Globus pallidus (tissue), 1 donor: ENCODE results near the gene NT5M.

Source experiments
- DNase-seq: peaks from one replicate; pipeline ENCODE4 v3.0.0-alpha.2; 2015; ENCODE audit warnings: low spot score

The NT5M gene

DNA sequence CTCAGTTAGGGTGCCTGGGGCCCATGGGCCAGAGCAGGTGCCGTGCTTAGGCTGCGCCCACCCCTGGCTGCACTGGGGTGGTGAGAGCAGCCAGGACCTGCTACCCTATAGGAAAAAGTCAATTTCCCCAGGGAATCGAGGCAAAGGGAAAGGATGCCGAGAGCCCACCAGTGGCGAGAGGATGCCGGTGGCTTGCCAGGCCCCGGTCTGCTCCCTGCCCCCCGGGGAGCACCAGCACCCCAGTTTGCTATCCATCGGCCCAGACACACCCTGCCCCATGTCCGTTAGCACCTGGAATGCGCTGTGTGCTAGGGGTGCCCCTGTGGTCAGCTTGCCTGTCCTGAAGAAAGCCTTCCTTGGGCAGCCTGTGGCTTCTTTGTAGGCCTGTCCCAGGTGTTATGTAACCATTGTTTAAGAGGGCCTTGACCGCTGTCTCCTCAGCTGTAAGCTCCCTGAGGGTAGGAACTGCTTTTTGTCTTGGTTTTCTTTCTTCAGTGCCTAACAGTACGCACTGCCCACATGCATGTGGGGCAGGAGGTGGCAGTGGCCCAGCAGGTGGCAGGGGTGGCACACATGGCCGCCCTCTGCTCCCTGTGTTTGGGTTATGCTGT lies 40.8 kb downstream of the NT5M start:
- no peak for DNase-seq

DNA sequence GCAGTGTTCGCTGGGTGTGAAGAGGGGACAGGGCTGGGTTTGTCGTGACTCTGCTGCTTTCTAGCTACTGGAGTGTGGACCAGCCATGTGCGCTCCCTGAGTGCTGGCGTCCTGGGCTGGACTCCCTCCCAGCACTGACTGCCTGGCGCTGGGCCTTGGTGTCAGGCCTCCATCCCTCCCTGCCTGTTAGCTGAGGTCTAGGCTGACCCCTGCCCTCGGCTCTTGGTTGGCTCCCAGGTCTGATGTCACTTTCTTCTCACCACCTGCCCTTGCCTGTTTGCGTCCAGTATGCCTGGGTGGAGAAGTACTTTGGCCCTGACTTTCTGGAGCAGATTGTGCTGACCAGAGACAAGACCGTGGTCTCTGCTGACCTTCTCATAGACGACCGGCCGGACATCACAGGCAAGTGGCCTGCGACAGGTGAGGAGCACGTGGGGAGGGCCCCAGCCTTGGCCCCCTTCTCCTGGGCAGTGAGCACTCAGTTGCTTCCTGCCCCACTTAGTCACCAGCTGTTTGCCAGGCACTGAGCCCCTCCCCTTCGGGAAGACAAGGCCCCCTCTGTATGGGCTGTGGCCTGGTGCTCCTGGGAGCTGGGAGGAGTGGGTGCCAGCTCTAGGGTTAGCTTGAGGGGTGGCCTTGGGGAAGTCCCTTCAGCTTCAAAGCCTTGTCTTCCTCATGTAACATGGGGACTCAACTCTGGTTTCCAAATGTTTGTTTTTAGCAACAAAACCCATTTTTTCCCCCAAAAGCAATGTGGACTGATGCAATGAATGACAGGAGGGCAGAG lies 41.5 kb downstream of the NT5M start:
- no peak for DNase-seq

DNA sequence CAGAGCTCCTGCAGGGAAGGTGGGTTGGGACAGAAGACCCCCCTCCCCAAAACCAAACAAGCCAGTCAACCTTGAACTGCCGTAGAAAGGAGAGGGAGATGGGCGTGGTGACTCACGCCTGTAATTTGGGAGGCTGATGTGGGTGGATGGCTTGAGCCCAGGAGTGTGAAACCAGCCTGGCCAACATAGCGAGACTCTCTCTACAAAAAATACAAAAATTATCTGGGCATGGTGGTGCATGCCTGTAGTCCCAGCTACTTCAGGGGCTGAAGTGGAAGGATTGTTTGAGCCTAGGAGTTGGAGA lies 42.1 kb downstream of the NT5M start:
- no peak for DNase-seq

DNA sequence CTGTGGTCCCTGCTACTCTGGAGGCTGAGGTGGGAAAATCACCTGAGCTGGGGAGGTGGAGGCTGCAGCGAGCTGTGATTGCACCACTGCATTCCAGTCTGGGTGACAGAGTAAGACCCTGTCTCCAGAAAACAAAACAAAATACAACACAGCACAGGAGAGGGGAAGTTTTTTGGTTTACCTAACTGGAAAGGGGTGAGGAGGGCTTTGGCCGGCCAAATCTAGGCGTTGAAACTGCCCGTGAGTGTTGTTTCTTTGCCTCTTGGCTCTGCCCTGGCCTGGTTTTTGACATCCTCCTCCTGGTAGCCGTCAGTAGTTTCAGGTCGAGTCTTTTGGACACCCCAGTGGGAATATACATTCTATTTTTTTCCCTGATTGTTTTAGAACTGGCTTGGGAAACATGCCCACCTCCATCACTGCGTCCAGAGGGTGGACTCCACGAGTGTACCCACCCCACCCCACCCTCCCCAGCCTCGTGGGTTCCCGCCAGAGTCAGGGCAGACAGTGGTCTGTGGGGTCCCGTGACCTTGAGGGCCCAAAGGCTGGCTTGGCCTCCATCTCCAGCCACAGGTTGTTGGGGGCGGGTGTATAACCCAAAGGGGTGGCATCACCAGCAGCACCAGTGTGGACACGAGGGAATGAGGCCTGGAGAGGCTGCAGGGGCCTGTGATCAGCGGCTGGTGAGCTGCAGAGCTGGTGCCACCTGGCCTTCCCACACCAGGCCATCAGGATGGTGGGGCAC lies 42.7 kb downstream of the NT5M start:
- DNase-seq: no peak

DNA sequence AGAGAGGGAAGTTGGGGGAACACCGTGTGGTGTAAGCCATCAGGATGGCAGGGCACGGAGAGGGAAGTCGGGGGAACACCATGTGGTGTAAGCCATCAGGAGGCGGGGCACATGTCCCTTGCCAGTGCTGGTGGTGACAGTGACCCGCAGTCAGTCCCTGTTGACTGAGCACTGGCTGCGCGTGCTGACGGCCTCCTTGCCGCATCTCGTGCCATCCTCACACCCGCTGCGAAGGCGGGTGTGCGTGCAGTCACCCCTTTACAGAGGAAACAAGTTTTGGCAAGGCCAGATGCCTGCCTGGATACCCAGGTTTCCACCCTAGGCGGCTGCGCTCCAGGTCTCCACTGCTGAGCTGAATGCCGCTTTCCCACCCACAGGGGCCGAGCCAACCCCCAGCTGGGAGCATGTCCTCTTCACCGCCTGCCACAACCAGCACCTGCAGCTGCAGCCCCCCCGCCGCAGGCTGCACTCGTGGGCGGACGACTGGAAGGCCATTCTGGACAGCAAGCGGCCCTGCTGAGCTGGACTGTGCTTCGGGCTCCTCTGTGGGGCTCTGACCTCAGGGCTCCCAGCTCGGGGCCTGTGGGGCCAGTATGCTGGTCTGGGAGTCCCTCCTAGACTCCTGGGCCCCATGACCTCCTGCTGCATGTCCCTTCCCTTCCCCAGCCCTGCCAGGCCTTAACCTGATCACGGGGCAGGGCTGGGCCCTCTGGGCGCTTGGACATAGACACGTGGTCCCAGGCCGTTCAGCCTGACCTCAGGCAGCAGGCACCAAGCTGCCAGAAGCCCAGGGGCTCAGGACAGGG lies 43.5 kb downstream of the NT5M start:
- DNase-seq: no peak

DNA sequence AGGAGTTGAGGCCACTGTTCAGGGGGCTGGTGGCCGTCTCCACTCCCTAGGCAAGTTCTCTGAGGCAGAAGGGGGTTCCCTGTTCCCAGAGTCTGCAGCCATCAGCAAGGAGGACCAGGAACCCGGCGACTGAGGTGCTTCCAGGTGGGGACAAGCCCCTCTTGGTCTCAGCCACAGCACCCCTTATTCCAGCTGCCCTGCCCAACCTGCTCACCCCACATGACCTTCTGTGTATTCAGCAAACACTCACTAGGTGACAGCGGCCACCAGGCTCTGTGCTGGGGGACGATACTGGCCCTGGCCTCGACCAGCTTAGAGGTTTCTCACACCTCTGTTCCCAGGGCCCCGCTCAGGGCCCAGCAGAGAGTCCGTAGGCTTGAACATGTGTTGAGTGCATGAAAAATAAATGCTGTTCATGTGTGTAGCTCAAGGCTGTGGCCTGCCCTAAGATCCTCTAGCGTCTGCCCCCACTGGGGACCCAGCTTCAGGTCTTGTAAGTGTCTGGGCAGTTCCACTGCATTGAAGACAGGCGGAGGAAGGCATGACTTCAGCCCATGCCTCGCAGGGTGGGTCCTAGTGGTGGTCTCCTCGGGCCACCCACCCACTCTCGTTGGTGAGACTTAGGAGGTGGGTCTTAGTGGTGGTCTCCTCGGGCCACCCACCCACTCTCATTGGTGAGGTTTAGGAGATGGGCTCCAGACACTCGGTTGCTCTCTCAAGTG lies 44.2 kb downstream of the NT5M start:
- no peak for DNase-seq

DNA sequence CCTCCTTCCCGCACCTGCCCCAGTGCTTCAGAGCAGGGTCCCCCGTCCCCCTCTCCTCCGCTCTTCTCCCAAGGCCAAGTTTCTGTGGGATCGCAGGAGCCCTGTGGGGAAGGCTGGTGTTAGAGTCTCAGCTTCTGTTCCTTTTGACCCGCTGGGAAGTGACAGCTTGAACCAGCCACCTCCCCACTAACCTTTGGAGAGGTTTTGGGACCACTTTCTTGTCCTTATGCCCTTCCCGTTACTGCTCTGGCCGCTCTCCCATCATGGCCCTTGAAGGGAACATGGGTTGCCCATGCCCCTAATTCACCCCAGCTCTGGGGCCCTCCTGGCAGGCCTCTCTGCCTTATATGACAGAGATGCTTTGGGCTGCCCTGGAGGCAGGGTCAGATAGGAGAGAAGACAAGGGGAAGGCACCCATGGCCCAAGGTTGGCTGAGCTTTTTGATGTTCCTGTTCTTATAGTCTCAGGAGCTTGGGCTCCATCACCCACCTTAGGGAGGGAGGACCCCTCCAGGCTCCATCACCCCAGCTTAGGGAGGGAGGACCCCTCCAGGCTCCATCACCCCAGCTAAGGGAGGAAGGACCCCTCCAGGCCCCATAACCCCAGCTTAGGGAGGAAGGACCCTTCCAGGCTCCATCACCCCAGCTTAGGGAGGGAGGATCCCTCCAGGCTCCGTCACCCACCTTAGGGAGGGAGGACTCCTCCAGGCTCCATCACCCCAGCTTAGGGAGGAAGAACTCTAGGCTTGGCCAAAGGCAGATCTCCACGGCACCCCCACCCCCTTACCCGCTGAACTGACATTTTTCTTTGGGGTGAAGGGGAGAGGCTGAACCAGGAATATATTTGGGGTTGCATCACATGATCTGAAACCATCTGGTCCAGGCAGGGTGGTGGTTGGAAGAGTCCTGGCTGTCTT lies 45.0 kb downstream of the NT5M start:
- no peak for DNase-seq

DNA sequence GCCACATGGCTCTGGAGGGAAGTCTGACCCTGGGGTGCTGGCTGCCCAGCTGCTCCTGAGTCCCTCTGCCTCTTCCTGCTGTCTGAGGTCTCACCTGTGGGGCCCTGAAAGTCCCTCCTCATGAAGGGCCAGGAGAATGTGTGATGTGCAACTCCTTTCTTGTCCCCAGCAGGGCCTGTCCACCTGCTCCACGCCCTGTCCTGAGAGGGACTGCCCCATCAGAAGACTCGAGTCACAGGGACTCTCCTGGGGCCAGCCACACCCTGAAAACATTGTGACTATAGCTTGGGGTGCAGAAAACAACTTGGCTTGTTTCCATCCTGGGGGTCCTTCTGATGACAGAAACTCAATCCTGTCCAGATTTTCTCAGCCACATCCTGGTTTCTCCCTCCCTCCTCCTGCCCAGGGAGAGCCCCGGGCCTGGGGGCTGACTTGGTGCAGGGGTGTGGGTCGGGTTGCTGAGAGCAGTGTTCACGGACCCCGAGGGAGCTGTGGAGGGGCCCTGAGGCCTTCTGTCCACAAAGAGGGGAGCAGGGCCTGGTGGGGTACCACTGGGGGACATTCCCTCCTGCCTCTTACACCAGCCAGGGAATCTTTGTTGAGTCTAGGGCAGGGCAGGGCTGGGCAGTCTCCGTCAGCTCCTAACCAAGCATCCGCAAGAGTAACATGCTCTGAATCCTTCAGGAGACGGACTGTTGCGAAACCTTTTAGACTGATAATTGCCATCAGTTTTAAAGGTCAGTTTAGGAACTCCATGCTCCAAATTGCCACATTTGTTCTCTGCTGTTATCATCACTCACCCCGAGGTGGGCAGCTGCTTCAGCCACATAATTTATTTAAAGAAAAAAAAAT lies 45.9 kb downstream of the NT5M start:
- no peak for DNase-seq

DNA sequence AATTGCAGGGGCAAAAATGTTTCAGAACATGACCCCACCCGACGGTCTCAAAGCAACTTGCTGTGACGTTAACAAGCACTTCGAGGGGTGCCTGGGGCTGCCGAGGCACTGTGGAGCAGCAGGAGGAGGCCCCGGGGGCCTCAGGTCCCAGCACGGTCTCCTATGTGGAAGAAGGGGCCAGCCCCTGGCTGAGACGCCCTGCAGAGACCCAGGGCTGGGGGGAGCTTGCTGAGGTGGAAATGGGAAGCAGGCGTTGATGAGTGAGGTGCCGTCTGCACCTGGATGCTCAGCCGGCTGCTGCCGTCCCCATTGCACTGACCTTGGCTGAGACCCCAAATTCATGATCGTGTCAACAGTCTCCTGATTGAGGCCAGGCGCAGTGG lies 46.5 kb downstream of the NT5M start:
- DNase-seq: no peak

DNA sequence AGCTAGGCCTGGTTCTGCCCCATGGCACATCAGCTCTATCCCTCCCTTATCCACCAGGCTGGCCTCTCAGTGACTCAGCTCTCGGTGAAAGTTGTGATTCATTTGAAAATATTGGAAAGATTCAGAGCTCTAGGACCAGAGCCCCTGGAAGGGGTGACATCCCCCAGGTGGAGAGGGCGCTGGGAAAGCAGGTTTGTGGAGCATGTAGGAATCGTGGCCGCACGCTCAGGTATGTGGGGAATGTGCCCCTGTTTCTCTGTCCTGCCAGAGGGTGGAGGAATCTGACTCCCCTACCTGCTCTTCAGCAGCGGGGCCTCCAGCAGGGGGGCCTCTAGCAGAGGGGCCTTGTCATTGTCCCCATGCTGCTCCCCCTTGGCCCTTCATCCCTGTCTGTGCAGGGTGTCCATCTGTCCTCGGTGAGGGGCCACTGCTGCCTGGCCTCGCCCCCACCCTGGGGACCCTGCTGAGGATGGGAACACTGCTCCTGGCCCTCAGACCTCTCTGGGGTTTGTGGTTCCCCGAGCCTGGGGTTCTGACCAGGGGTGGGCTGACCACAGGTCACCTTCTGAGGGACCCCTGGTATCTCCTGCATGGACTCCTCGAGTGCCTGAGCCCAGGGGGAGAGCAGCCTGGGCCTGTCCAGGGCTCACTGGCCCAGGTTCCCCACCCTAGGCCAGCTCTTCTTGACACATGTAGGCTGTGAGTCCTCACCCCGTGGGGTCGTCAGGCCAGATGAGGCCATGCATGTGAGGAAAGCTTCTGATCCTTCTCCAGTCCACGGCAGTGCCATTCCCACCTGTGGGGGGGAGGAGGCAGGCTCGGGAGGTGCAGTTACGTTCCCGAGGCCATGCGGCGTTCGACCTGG lies 47.5 kb downstream of the NT5M start:
- DNase-seq: no peak

DNA sequence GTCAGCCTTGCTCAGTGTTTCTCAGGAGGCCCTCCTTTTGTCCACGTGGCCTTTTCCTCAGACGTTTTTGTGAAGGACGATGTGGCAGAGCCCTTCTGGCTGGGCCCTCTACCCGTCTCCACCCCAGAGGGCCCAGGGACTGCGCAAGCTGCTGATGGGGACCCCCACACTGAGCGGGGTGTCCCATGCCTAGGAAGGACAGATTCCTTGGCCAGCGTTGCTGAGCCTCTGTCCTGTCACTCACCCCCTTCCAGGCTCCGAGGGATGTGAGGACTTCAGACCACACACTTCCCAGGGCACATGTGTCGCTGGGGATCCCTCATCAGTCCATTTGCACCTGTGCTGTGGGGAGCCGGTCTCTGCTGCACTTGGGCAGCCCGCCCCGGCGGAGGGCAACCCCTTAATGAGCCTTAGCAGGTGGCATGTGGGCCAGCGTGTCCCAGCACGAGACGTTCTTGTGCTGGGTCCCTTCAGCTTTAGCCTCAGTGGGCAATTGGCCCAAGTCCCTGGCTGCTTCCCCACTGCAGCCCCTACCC lies 48.3 kb downstream of the NT5M start:
- DNase-seq: no peak

DNA sequence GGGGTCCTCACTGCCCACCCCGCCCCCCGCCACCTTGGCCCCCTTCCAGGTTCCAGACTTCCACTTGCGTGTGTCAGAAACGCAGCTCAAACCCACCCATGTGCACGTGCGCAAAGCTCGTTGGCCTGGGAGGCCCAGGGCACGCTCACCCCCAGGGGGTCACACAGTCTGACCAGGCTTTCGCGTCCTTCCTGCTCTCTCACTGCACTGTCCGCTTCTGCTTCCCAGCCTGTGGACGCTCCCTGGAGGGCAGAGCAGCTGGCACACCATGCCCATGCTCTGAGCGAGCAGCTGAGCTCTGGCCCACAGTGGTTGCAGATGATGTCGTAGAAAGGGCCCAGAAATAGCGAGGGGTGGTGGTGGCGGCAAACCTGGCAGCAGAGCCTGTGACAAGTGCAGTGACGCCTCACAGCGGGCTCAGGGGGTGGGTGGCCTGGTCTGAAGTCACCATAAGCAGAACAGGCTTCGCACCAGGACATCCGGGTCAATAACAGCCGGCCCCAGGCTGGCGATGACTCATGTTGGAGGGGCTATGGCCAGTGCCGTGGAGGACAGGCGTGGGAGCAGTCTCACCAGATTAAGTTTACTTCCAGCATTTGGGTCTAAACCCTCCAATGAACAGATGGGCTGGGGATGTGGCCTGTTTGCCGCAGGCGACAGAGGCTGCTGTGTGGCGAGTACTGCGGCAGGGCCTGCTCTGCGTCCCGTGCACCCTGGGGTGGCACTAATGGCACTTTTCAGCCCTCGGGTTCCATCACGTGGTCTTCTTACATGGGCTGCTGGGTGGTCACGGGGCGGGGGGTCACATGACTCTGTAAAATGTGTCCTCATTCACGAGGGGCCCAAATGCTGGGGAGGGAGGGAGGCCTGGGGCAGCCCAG lies 49.0 kb downstream of the NT5M start:
- no peak for DNase-seq

DNA sequence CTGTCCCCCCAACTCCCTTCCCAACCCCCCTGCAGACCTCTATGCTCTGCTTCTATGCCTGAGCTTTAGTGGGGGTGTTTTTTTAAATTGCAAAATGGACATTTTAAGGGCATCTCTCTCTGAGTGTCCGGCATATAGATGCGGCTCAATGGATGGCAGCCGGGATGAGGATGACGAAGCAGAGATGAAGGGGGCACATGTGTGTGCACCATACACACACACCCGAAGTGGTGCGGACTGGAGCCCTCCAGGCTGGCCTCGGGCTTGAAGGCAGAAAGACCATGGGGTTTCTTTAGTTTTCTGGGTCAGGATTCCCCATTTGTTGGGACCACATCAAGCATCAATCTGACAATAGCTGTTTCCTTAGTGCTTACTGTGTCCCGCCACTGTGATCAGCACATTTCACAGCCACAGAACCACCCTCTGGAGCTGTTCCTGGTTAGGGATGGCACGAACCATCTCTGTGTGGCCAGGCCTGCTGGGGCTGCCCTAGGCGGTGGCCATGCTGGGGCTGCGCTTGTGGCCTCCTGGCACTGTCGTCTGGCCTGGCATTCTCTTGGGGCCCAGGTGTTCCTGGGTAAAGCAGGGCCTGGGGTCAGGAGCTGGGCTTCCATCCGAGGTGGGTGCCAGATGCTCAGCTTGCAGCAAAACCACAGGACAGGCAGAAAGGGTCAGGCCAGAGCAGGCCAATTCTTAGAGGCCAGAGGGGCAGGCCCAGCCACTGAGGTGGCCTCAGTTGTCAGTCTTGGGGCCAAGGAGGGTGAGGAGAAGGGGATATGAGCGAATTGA lies 49.9 kb downstream of the NT5M start:
- DNase-seq: no peak

DNA sequence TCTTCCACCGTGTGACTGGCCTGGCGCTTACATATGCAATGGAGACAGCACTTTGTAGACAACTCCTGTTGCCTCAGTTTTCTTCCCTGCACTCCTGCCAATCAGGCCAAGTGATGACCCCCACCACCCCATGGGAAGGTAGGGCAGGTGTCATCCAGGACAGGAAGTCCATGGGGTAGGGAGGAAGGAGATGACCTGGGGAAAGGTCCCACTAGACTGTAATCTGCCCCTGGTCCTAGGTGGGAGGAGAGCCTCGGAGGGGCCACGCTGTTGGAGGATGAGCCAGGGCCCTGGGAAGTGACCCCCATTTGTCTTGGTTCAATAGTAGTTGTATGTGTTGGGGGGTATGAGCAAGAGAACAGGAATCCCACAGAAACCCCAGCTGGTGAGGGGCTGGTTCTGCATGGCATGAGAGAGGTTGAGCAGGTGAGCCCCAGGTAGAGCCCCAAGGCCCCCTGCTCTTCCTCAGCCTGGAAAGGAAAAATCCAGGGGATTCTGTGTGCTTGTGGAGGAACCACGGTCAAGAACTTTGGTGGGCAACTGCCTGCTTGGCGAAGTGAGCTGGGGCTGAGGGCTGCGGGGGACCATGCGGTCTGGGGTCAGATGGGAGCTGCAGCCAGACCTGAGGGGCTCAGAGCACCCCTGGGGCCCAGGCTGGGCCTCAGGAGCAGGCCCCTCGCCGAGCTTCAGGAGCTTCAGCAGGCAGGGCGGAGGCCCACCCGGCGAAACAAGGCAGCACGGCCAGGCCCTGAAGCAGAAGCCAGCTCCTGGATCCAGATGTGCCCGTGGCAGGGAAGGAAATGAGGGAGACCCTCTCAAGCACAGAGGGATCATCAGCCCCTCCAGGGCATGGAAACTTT lies 50.7 kb downstream of the NT5M start:
- DNase-seq: no peak

DNA sequence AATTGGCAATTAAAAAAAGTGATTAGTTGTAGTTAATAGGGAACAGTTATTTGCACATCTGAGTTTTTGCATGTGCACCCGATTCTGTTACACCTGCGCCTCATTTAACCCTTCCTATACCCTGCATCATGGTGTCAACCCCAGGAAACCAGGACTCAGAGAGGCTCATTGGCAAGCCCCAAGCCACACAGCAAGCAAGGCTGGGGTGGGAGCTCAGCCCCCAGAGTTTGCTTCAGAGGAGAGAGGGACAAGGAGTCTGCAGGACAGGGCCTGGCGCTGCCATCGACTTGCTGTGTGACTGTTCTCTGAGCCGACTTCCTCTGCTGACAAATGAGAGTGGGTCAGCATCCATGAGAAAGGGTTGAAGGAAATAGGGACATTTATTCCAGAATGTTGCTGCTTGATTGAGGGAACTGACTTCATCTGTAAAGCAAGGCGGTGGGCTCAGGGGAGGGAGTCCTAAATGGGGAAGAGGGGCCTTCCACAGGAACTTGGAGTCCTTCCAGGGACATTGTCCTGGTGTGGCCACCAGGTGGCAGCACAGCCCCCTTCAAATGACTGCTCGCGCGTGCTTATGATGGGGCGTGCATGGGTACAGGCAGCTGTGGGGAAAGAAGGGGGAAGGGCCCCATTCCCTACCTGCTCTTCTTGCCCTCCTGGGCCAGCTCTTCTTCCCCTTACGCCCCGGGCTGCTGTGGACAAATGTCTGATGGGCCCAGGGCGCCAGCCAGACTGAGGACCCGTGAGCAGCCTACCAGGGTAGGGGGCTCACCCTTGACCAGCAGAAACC lies 51.6 kb downstream of the NT5M start:
- peak; percentile 56 for DNase-seq
